SK-N-SH treated with all-trans-retinoic acid at 6 μM for 48 hours (cell line): ENCODE data around the gene OR9Q1.

Source experiments
- ESRRG ChIP-seq: fragments of 250-450 bp; sonication (Bioruptor Pico); IDR thresholded peaks from 2 replicates; pipeline ENCODE4 v1.6.1; 2021; ENCODE audit warnings: mild to moderate bottlenecking
- SNAI2 ChIP-seq: fragments of 250-450 bp; sonication (Bioruptor Pico); IDR thresholded peaks from 2 replicates; pipeline ENCODE4 v1.5.0; 2020; ENCODE audit warnings: mild to moderate bottlenecking, moderate library complexity
- TOX ChIP-seq: fragments of 250-450 bp; sonication (Bioruptor Pico); IDR thresholded peaks from 2 replicates; pipeline ENCODE4 v1.8.0; 2021; ENCODE audit warnings: mild to moderate bottlenecking, moderate library complexity, borderline replicate concordance
- TF ChIP-seq, protein P1 (sequence below): fragments of 250-450 bp; sonication (Bioruptor Pico); IDR thresholded peaks from 2 replicates; pipeline ENCODE4 v1.8.0; 2020; ENCODE audit warnings: mild to moderate bottlenecking, moderate library complexity, borderline replicate concordance

DNA sequence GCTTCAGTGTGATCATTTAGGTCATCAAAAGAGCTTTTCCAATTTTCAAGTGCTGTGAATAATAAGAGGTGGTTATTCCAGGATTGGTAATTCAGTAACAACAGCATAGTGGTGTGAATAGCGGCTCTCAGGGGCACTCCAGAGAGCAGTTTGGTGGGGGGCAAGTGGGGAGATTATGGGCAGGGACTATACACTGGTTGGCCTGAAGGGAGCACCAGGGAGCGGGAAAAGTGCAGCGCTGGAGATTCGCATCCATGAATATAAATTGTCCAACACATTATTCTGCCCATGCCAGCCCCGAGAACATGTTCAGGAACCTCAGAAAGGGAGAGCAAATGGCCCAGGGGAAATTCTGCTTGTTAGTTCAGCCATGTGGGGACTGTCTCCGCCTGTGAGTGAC is 45.0 kb downstream of the OR9Q1 start:
- TF ChIP-seq SNAI2 (CRISPR knock-in tag) (no peak), ESRRG (CRISPR knock-in tag) (no peak), TOX (CRISPR knock-in tag) (no peak)
- TF ChIP-seq, protein P1, sequence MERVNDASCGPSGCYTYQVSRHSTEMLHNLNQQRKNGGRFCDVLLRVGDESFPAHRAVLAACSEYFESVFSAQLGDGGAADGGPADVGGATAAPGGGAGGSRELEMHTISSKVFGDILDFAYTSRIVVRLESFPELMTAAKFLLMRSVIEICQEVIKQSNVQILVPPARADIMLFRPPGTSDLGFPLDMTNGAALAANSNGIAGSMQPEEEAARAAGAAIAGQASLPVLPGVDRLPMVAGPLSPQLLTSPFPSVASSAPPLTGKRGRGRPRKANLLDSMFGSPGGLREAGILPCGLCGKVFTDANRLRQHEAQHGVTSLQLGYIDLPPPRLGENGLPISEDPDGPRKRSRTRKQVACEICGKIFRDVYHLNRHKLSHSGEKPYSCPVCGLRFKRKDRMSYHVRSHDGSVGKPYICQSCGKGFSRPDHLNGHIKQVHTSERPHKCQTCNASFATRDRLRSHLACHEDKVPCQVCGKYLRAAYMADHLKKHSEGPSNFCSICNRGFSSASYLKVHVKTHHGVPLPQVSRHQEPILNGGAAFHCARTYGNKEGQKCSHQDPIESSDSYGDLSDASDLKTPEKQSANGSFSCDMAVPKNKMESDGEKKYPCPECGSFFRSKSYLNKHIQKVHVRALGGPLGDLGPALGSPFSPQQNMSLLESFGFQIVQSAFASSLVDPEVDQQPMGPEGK (CRISPR knock-in tag), result no peak
